DMS53 treated with DMSO at 0.1 percent for 48 hours (cell line): ENCODE measurements around the gene PIGR.
A peak's percentile ranks its signal among the peaks of the same experiment; 100 is the strongest.

Source experiments
- DNase-seq: peaks from one replicate; lab custom pipeline; 2025; ENCODE audit not compliant: unreplicated experiment; lab: John Stamatoyannopoulos, UW

Gene PIGR

DNA sequence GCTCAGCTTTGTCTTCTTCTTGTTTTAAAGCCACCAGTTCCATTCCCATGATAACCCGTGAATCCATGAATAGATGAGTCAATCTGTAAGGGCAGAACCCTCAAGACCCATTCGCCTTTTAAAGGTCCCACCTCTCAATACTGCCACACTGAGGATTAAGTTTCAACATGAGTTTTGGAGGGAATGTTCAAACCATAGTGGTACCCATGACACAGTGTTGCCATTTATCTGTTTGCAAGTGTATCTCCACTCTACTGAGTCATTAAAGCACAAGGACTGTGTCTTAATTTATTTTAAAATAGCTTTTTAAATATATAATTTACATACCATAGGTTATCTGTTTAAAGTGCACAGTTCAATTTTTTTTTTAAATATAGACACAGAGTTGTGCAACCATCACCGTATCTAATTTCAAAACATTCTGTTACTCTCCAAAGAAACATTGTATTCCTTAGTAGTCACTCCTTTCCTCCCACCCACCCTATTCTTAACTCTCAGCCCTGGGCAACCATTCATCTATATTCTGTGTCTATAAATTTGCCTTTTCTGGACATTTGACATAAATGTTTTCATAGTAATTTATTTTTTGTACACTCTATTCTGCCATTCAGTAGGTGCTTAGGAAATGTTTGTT, 53.8 kb downstream of the PIGR start:
- DNase-seq: no peak

DNA sequence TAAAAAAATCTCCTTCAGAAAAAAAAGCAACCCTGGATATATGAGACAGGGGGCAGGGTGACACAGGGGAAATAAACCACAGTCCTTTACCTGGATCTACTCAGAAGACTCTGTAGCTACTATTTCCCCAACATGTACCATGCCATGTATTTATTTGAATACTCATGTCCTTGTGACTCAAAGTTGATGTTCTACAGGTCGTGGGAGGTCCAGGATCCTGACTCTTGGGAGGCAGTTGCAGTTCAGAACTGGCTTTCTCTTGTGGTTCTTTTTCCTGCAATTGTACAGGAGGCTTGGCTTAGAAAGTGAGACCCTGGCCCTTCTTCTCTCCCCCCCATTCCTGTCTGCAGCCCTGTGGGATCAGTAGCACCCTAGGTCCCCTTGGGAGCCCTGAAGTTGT, 54.9 kb downstream of the PIGR start:
- no peak for DNase-seq

DNA sequence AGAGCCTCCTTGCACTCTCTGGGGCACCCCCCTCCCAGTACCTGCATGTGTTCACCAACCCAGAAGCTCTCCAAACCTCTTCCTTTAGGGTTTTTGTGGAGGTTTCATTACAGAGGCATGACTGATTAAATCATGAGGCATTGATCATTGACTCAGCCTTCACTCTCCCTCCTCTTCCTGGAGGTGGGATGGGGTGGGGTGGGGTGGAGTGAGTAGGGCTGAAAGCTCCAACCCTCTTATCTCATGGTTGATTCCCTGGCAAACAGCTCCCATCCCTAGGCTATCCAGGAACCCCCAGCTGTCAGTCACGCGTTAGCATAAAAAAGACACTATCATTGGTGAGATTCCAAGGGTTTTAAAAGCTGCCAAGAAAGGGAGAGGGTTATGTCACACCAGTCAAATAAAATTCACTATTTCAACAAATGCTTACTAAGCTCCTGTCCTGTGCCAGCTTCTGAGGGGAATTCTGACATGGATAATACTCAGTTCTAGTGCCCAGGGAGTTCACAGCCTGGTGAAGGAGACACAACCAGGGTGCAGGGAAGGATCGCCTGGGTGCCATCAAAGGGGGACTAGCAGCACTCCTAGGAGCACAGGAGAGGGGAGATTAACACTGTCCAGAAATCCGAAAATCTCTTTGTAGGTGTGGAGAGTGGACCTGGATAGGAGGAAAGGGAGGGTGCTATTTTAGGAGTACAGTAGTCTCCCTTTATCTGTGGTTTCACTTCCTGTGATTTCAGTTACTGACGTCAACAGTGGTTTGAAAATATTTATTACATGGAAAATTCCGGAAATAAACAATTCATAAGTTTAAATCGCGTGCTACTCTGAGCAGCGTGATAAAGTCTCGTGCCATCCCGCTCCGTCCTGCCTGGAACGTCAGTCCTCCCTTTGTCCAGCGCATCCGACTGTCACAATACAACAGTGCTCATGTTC, 55.9 kb downstream of the PIGR start:
- no peak for DNase-seq

DNA sequence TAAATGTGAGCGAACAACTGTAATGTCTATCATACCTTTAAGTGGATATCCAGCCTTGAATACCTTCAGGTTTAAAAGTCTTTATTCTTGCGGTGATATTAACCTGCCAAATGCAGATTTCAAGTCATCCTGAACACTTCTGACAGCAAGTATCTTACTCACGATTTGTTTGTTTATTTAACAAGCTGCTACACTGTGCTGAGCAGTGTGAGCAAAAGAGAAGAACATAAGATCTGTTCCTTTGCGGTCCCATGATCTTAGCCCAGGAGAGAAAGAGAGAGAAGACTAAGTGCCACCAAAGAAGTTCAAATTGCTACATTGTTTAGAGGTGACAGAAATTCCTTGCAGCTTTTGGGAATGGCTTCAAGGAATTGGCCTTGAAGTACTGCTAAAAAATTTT, 58.6 kb downstream of the PIGR start:
- DNase-seq: peak; percentile 24

DNA sequence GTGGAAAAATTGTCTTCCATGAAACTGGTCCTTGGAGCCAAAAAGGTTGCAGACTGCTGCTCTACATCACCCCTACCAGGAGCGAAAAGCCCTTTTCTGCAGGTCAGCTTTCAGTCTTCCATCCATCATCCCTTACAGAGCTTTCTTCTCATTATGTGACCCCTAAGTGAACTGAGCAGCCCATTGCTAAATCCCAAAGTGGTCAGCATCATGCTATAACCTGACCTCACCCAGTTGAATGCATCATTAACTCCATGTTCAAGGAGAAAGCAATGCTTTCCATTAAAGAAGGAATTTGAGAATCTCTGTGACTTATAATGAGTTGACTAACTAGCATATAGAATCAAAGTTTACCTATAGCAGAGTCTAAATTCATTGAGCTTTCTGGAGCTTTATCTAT, 59.4 kb downstream of the PIGR start:
- no peak for DNase-seq

DNA sequence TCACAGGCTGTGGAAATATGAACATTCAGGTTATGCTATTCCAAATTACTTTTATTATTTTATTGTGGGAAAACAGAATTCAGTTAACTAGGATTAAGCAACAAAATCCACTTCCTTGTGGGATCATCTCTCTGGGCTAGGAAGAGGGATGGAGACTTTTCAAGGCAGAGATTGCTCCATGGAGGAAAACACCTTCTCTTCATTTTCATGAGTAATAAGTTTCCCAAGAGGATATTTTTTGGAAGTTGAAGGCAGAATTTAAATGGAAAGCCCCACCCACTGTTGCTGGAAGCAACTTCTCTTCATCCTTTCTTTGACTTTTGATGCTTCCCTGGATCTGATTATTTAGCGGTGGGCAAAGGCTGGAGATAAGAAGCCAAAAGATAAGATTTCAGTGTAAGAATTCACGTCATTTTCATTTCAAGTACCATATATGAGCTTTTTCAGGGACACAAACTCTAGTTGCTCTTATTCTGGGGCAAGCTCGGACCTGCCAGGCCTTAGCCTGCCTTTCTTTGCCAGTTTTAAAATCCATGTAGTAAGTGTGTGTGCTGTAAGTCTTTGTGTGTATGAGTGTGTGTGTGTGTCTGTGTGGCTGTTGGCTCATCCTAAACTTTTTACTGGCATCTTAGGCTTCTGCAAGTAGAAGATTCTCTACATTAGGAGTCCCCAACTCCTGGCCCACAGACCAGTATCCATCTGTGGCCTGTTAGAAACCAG, 60.8 kb downstream of the PIGR start:
- no peak for DNase-seq

DNA sequence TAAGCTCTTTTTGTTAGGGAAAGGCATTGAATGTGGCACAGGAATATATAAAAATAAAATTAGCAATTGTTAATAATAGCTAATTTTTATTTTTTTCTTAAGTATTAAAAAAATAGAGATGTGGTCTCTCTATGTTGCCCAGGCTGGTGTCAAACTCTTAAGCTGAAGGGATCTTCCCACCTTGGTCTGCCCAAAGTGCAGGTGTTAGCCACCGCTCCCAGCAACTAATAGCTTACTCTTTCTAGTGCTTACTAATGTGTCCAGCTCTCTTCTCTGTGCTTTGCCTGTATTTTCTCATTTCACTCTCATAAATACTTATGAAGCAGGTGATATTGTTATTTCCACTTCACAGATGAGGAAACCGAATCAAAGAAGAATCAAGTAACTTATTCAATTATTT, 62.4 kb downstream of the PIGR start:
- no peak for DNase-seq

DNA sequence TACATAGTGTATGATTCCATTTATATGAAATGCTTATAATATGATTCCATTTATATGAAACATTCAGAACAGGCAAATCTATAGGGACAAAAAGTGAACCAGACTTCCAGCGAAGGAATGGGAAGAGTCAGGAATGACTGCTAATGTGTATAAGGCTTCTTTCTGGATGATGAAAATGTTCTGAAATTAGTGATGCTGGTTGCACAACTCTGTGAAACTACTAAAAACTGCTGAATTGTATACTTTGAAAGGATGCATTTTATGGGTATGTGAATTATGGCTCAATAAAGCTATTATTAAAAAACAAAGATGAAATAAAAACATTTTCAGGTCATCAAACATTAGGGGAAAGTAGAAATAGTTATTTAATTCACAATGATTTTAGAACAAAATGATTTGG, 63.1 kb downstream of the PIGR start:
- DNase-seq: no peak

DNA sequence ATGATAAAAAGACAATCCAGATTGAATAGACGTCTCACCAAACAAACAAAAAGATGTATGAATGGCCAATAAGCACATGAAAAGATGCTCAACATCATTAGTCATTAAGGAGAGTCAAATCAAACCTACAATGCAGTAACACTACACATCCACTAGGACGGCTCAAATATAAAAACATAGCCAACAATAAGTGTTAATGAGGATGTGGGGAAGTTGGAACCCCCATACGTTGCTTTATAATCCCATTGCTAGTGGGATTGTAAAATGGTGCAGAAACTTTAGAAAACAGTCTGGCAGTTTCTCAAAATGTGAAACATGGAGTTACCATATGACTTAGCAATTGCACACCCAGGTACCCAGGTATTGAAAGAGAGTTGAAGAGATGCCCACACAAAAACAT, 63.7 kb downstream of the PIGR start:
- DNase-seq: no peak

DNA sequence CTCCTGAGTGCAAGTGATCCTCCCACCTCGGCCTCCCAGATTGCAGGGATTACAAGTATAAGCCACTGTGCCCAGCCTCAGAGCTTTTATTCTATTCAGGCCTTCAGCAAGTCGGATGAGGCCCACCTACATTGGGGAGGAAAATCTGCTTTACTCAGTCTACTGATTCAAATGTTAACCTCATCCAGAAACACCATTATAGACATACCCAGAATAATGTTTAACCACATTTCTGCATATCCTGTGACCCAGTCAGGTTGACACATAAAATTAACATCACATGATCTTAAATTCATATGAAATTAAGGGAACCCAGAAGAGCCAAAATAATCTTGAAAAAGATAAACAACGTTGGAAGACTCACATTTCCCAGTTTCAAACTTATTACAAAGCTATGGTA, 66.0 kb downstream of the PIGR start:
- DNase-seq: no peak
